GM18505 (cell line): ENCODE results near the gene PLPP4.

Source experiments
- ATAC-seq: cut with Tn5 transposase; IDR thresholded peaks from one replicate; pipeline ENCODE4 v1.9.1; 2021; ENCODE audit not compliant: unreplicated experiment
- POLR2A ChIP-seq: IDR thresholded peaks from 4 replicates; pipeline ENCODE4 v1.6.1; 2011; ENCODE audit warnings: borderline replicate concordance; ENCODE audit not compliant: insufficient read depth, insufficient read length; ENCODE audit errors: extremely low read depth

The PLPP4 gene

GRCh38 chr10:120456626-120457430 lies at the start of gene PLPP4:
PLPP4 (plus strand) TSS chr10:120457227; CDS start chr10:120457306, 79 bp downstream.
- no peak for ATAC-seq
- no peak for TF ChIP-seq POLR2A

GRCh38 chr10:120409816-120410215 lies 47.2 kb upstream of the PLPP4 start:
- ATAC-seq, result no peak
- no peak for TF ChIP-seq POLR2A

GRCh38 chr10:120414946-120415345 lies 42.1 kb upstream of the PLPP4 start:
- no peak for TF ChIP-seq POLR2A
- ATAC-seq, result no peak

- no peak for ATAC-seq
- TF ChIP-seq POLR2A, result no peak
These were observed 41.2 kb upstream of the PLPP4 start for GRCh38 chr10:120415709-120416330.

- no peak for TF ChIP-seq POLR2A
- ATAC-seq, result no peak
These were observed 36.6 kb upstream of the PLPP4 start for GRCh38 chr10:120420421-120420820.

- no peak for ATAC-seq
These were observed 35.8 kb upstream of the PLPP4 start for GRCh38 chr10:120421250-120421649.

GRCh38 chr10:120422457-120422856 lies 34.6 kb upstream of the PLPP4 start:
- ATAC-seq, result no peak
- no peak for TF ChIP-seq POLR2A

More at GRCh38 chr10:120421250-120421649, 35.8 kb upstream of the PLPP4 start:
- no peak for TF ChIP-seq POLR2A

GRCh38 chr10:120423431-120424197 lies 33.4 kb upstream of the PLPP4 start:
- ATAC-seq, result peak; percentile 50
- no peak for TF ChIP-seq POLR2A

- ATAC-seq, result no peak
- no peak for TF ChIP-seq POLR2A
These were observed 32.9 kb upstream of the PLPP4 start for GRCh38 chr10:120424198-120424464.

- no peak for ATAC-seq
- TF ChIP-seq POLR2A, result no peak
These were observed 30.7 kb upstream of the PLPP4 start for GRCh38 chr10:120426306-120426705.

GRCh38 chr10:120428754-120429153 lies 28.3 kb upstream of the PLPP4 start:
- no peak for ATAC-seq
- TF ChIP-seq POLR2A, result no peak

- no peak for TF ChIP-seq POLR2A
- ATAC-seq, result no peak
These were observed 27.6 kb upstream of the PLPP4 start for GRCh38 chr10:120429395-120429794.

GRCh38 chr10:120431251-120431651 lies 25.8 kb upstream of the PLPP4 start:
- ATAC-seq, result no peak
- TF ChIP-seq POLR2A, result no peak

GRCh38 chr10:120432209-120432608 lies 24.8 kb upstream of the PLPP4 start:
- no peak for TF ChIP-seq POLR2A
- no peak for ATAC-seq
